Measurements from ENCODE around the gene NDUFS4. TPM values are rescaled to one million over a fixed set of nuclear protein-coding genes. Genes with fewer than 3 reads are reported as not detected.
"Not testable (repeated sequence)": the region's sequence is repeated elsewhere in the genome, so short reads cannot be mapped to it uniquely, and the experiment has no call there.

Gene NDUFS4
- total RNA-seq, 2 experiments from 2014 or later: 68.5 to 70.5 TPM

DNA sequence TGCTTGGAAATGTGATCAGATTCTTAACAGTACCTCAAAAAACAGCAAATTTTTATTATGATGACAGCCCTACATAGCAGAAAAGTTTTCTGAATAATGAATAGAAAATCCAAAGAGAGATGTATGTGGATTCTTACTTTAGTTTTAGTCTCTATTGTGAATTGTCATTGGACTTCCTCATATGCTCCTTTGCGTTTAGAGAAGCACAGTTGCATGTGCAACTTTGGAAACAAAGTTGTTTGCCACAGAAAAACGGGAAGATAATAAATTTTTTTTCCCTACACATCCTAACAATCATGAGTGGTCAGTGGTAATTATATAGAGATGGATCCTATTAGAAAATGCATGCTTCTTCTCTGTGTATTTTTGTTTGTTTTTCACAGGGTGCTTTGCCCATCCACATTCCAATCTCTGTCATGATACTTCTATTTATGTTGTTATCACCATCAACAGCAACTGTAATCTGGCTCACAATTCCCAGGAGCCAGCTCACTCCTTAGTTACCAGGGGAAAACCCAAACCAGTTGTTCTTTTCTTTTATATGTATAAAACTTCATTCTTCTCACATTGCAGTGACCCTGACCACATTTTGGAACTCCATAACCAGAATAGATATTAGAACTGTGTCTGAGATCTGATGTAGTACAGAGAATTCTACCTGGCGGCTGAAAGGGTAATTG lies 118.7 kb downstream of the NDUFS4 start:
- ChIA-PET POLR2A (no interaction called here), CTCF (no interaction called here)
- intact Hi-C loops (cut with micrococcal nuclease): no loop called here
- no peaks in the 10 kb centered on the region for H3K27me3 Mint-ChIP-seq
- no peak for DNase-seq
- peaks cover 33% of the 10 kb centered on the region for H3K9me3 Mint-ChIP-seq
- H3K36me3 Mint-ChIP-seq: peaks cover 76% of the 10 kb centered on the region
- no peak overlapping the region for H3K27ac Mint-ChIP-seq
- H3K4me1 Mint-ChIP-seq (ENCODE audit: low read depth): no peaks in the 10 kb centered on the region
- no peak overlapping the region for H3K4me3 Mint-ChIP-seq

DNA sequence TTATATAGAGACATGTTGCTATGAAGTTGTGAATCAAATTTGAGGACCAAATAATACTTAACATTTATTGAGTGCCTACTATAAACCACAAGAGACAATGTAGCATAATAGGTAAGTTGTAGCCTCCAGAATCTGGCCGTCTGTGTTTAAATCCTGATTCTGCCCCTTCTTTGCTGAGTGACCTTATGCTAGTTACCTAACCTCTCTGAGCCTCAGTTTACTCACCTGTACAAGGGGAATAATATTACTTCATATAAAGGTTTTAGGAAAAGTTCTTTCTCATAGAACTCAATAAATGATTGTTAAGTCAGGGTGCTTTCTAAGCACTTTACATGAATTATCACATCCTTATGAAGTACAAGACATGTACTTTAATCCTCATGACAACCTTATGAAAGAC lies 120.6 kb downstream of the NDUFS4 start:
- peaks cover 40% of the 10 kb centered on the region for H3K9me3 Mint-ChIP-seq
- CTCF ChIA-PET: no interaction called here
- no peaks in the 10 kb centered on the region for H3K4me1 Mint-ChIP-seq (ENCODE audit: low read depth)
- DNase-seq: no peak
- POLR2A ChIA-PET: no interaction called here
- no peak overlapping the region for H3K27ac Mint-ChIP-seq
- H3K36me3 Mint-ChIP-seq: peaks cover 77% of the 10 kb centered on the region
- intact Hi-C loops (cut with micrococcal nuclease): no loop called here
- no peaks in the 10 kb centered on the region for H3K27me3 Mint-ChIP-seq
- no peak overlapping the region for H3K4me3 Mint-ChIP-seq

DNA sequence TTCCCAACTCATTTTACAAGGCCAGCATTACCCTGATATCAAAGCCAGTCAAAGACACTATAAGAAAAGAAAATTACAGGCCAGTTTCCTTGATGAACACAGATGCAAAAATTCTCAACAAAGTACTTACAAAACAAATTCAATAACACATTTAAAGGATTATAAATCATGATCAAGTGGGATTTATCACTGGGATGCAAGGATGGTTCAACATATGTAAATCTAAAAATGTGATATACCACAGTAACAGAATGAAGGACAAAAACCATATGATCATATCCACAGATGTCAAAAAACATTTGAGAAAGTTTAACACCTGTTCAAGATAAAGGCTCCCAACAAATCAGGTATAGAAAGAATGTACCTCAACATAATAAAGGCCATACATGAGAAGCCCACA lies 130.6 kb downstream of the NDUFS4 start:
- ChIA-PET CTCF (no interaction called here), POLR2A (no interaction called here)
- no peaks in the 10 kb centered on the region for H3K27me3 Mint-ChIP-seq
- H3K36me3 Mint-ChIP-seq: peaks cover 16% of the 10 kb centered on the region
- no peak overlapping the region for H3K4me3 Mint-ChIP-seq
- peaks cover 73% of the 10 kb centered on the region for H3K9me3 Mint-ChIP-seq
- DNase-seq: no peak
- H3K4me1 Mint-ChIP-seq (ENCODE audit: low read depth): no peaks in the 10 kb centered on the region
- intact Hi-C loops (cut with micrococcal nuclease): no loop called here
- no peak overlapping the region for H3K27ac Mint-ChIP-seq

DNA sequence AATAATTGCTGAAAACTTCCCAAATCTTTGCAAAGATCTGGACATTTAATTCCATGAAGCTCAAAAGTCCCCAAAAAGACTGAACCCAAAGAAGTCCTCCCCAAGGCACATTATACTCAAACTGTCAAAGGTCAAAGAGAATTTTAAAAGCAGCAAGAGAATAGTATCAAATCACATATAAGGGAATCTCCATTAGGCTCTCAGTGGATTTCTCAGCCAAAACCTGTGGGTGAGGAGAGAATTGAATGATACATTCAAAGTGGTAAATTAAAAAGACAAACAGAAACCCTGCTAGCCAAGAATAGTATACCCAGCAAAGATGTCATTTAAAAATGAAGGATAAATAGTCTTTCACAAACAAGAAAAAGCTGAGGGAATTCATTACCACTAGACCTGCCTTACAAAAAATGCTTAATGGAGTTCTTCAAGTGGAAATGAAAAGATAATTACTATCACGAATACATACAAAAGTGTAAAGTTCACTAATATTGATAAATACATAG lies 134.1 kb downstream of the NDUFS4 start:
- POLR2A ChIA-PET: no interaction called here

DNA sequence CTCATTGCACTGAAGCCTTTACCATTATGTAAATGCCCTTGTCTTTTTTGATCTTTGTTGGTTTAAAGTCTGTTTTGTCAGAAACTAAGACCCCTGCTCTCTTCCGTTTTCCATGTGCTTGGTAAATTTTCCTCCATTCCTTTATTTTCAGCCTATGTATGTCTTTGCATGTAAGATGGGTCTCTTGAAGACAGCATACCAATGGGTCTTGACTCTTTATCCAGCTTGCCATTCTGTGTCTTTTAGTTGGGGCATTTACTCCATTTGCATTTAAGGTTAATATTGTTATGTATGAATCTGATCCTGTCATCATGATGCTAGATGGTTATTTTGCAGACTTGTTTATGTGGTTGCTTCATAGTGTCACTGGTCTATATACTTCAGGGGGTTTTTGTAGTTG lies 150.0 kb downstream of the NDUFS4 start:
- H3K4me3 Mint-ChIP-seq; H3K4me1 Mint-ChIP-seq (ENCODE audit: low read depth); intact Hi-C loops (cut with micrococcal nuclease); H3K36me3 Mint-ChIP-seq; POLR2A ChIA-PET; H3K27me3 Mint-ChIP-seq; H3K27ac Mint-ChIP-seq; DNase-seq; CTCF ChIA-PET: not testable (repeated sequence)
- peaks cover 43% of the 10 kb centered on the region for H3K9me3 Mint-ChIP-seq

More for the DNA sequence above, 134.1 kb downstream of the NDUFS4 start:
- intact Hi-C loops (cut with micrococcal nuclease): no loop called here
- H3K36me3 Mint-ChIP-seq: peaks cover 2% of the 10 kb centered on the region
- H3K27ac Mint-ChIP-seq: no peak overlapping the region
- H3K4me3 Mint-ChIP-seq: no peak overlapping the region
- H3K9me3 Mint-ChIP-seq: peaks cover 69% of the 10 kb centered on the region
- CTCF ChIA-PET: no interaction called here
- DNase-seq: no peak
- H3K27me3 Mint-ChIP-seq: no peaks in the 10 kb centered on the region
- no peaks in the 10 kb centered on the region for H3K4me1 Mint-ChIP-seq (ENCODE audit: low read depth)

DNA sequence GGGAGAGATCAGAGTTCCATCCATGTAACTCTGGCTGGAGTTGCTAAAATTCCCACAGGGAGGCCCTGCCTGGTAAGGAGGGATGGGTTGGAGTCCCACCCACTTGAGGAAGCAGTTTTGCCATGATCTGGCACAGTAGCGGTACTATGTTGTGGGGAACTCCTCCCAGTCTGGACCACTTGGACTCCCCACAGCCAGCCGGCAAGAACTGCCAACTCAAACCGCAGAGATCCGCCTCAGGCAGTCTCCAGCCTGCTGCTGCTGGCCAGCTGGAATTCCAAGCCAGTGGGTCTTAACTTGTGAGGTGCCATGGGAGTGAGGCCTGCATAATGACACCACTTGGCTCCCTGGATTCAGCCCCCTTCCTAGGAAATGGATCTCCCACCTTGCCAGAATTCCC lies 151.9 kb downstream of the NDUFS4 start:
- Mint-ChIP-seq H3K27me3 (no peaks in the 10 kb centered on the region), H3K9me3 (peaks cover 45% of the 10 kb centered on the region), H3K4me1 (ENCODE audit: low read depth) (no peaks in the 10 kb centered on the region), H3K4me3 (no peak overlapping the region), H3K36me3 (peaks cover 6% of the 10 kb centered on the region), H3K27ac (no peak overlapping the region)
- no peak for DNase-seq
- CTCF ChIA-PET: no interaction called here
- intact Hi-C loops (cut with micrococcal nuclease): no loop called here
- POLR2A ChIA-PET: no interaction called here

DNA sequence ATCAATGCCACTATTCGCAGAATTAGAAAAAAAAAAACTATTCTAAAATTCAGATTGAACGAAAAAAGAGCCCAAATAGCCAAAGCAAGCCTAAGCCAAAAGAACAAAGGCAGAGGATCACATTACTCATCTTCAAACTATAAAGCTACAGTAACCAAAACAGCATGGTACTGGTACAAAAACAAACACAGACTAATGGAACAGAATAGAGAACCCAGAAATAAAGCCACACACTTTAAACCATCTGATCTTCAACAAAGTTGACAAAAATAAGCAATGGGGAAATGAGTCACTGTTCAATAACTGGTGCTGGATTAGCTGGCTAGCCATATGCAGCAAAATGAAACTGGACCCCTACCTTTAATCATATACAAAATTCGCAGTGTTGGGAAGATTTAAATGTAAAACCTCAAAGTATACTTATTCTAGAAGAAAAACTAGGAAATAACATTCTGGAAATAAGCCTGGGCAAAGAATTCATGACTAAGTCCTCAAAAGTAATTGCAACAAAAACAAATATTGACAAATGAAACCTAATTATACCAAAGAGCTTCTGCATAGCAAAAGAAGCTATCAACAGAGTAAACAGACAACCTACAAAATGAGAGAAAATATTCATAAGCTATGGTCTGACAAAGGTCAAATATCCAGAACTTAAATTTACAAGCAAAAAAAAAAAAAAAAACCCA lies 153.7 kb downstream of the NDUFS4 start:
- Mint-ChIP-seq H3K4me1 (ENCODE audit: low read depth) (no peaks in the 10 kb centered on the region), H3K27ac (no peak overlapping the region), H3K4me3 (no peak overlapping the region), H3K9me3 (peaks cover 51% of the 10 kb centered on the region), H3K36me3 (peaks cover 6% of the 10 kb centered on the region), H3K27me3 (no peaks in the 10 kb centered on the region)
- DNase-seq: no peak
- ChIA-PET POLR2A (no interaction called here), CTCF (no interaction called here)
- intact Hi-C loops (cut with micrococcal nuclease): no loop called here

DNA sequence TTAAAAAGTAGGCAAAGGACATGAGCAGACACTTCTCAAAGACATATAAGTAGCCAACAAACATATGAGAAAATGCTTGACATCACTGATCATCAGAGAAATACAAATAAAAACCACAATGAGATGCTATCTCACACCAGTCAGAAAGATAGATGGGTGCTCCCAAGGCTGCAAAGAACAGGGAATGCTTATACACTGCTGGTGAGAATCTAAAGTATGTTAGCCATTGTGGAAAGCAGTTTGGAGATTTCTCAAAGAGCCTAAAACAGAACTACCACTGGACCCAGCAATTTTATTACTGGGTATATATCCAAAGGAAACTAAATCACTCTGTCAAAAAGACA lies 154.2 kb downstream of the NDUFS4 start:
- ChIA-PET POLR2A (no interaction called here), CTCF (no interaction called here)
- Mint-ChIP-seq H3K36me3 (peaks cover 6% of the 10 kb centered on the region), H3K4me3 (no peak overlapping the region), H3K9me3 (peaks cover 50% of the 10 kb centered on the region), H3K4me1 (ENCODE audit: low read depth) (no peaks in the 10 kb centered on the region), H3K27ac (no peak overlapping the region), H3K27me3 (no peaks in the 10 kb centered on the region)
- no peak for DNase-seq
- intact Hi-C loops (cut with micrococcal nuclease): no loop called here

DNA sequence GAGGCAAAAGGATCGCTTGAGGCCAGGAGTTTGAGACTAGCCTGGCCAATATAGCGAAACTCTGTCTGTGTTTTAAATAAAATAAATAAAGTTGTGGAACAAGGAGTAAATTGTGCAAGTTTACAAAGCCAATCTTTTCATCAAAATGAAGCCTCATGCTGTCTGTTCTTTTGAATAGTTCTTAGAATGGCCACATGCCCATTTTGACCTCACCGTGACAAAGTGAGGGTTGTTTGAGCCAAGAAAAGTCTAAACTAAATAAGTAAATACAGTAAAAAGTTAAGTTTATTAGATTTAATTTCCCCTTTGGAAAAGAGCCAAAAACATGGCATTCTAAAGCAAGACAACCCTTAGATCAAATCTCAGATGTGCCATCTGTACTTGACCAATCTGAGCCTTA lies 165.7 kb downstream of the NDUFS4 start:
- no peak overlapping the region for H3K4me3 Mint-ChIP-seq
- DNase-seq: no peak
- ChIA-PET POLR2A (no interaction called here), CTCF (no interaction called here)
- peaks cover 1% of the 10 kb centered on the region for H3K27me3 Mint-ChIP-seq
- H3K9me3 Mint-ChIP-seq: peaks cover 30% of the 10 kb centered on the region
- H3K4me1 Mint-ChIP-seq (ENCODE audit: low read depth): no peaks in the 10 kb centered on the region
- peaks cover 2% of the 10 kb centered on the region for H3K36me3 Mint-ChIP-seq
- intact Hi-C loops (cut with micrococcal nuclease): no loop called here
- H3K27ac Mint-ChIP-seq: no peak overlapping the region

DNA sequence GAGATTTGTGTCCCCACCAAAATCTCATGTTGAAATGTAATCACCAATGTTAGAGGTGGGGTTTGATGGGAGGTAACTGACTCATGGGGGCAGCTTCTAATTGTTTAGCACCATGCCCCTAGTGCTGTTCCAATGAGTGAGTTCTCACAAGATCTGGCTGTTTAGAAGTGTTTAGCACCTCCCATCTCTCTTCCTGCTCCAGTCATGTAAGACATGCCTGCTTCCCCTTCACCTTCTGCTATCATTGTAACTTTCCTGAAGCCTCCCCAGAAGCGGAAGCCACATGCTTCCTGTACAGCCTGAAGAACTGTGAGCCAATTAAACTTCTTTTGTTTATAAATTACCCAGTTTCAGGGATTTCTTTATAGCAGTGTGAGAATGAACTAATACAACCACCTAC lies 170.5 kb downstream of the NDUFS4 start:
- Mint-ChIP-seq H3K4me1 (ENCODE audit: low read depth) (no peaks in the 10 kb centered on the region), H3K4me3 (no peak overlapping the region), H3K36me3 (peaks cover 2% of the 10 kb centered on the region), H3K27ac (no peak overlapping the region), H3K9me3 (peaks cover 7% of the 10 kb centered on the region), H3K27me3 (peaks cover 1% of the 10 kb centered on the region)
- CTCF ChIA-PET: no interaction called here
- POLR2A ChIA-PET: no interaction called here
- intact Hi-C loops (cut with micrococcal nuclease): no loop called here
- no peak for DNase-seq

Other genes with a start within 250 kb of the NDUFS4 start
- under 1 TPM; 0.36 to 0.65 TPM for gene FST, start 80.0 kb upstream of the NDUFS4 start, total RNA-seq

All from activated CD4-positive, alpha-beta memory T cell treated with anti-CD3 and anti-CD28 coated beads for 36 hours (primary cell).